HCT116 (cell line): ENCODE results near the gene GOLGA7B. TPM values are rescaled to one million over a fixed set of nuclear protein-coding genes. Genes with fewer than 3 reads are reported as not detected.

ENCODE experiments used
- ATAC-seq: fragments of 200-7000 bp; cut with Tn5 transposase; 2 replicates; pipeline ENCODE4 v1.9.1; 2020; ENCODE audit warnings: mild to moderate bottlenecking, moderate library complexity
- BruUV-seq: library from RNA; stranded (reverse); fragments of 400-500 nt; replicated peaks from 2 replicates; lab custom pipeline; 2021; lab: Mats Ljungman, UMichigan
- CTCF ChIA-PET: fragments of 300-600 bp; sonication (Branson Sonifier 250); formaldehyde crosslinking; loops from one replicate; lab custom pipeline; 2021; ENCODE audit warnings: antibody characterized with exemption; lab: Charles Lee
- POLR2A ChIA-PET: fragments of 300-600, 350-600 bp; sonication (Branson Sonifier 250); formaldehyde crosslinking; loops from one replicate; lab custom pipeline; 2021; ENCODE audit warnings: antibody characterized with exemption; lab: Charles Lee
- RAD21 ChIA-PET, 2 experiments: fragments of 300-600 bp; sonication (Branson Sonifier 250); formaldehyde crosslinking; loops; one replicate each; lab custom pipeline; 2023; ENCODE audit warnings: low total read pairs in 2 of 2; ENCODE audit not compliant: uncharacterized antibody in 2 of 2, unreplicated experiment in 2 of 2, low non-redundant PET in 1 of 2; lab: Charles Lee
- DNase-seq: peaks from one replicate; pipeline ENCODE4 v3.0.0-alpha.2; 2010; ENCODE audit warnings: low read depth, low spot score
- H2AFZ ChIP-seq: fragments of 200-600 bp; shearing (Covaris generic), sonication (generic); 2 replicates; pipeline ENCODE4 v1.6.1; 2017; ENCODE audit warnings: low read depth, mixed run types, mixed read lengths, antibody characterized with exemption, low read length; ENCODE audit not compliant: poor library complexity, severe bottlenecking
- H3K27ac ChIP-seq: 2 replicates; pipeline ENCODE4 v1.5.1; 2012; ENCODE audit warnings: low read depth, low read length
- H3K27me3 ChIP-seq: fragments of 200-600 bp; sonication (generic); 2 replicates; pipeline ENCODE4 v1.6.1; 2016; ENCODE audit warnings: mixed run types, low read length, mixed read lengths; ENCODE audit not compliant: insufficient read depth
- H3K36me3 ChIP-seq, 2 experiments: fragments of 200-500 bp in 1 of 2; fragments of 200-600 bp in 1 of 2; sonication (Bioruptor generic) in 1 of 2; sonication (generic) in 1 of 2; 2 replicates each; pipeline versions ENCODE4 v1.5.1 to v1.6.1; 2014 to 2016; ENCODE audit warnings: low read length in 2 of 2, inconsistent platforms in 1 of 2, mixed read lengths in 1 of 2, mixed run types in 1 of 2; ENCODE audit not compliant: insufficient read depth in 2 of 2, control insufficient read depth in 1 of 2
- H3K4me1 ChIP-seq, 2 experiments: fragments of 200-600 bp in 1 of 2; sonication (generic) in 1 of 2; 2 replicates each; pipeline versions ENCODE4 v1.5.1 to v1.6.1; 2012 to 2017; ENCODE audit warnings: low read length in 2 of 2, inconsistent platforms in 1 of 2, mild to moderate bottlenecking in 1 of 2, mixed read lengths in 1 of 2, mixed run types in 1 of 2, moderate library complexity in 1 of 2; ENCODE audit not compliant: insufficient read depth in 2 of 2, control insufficient read depth in 1 of 2
- H3K4me2 ChIP-seq: fragments of 200-600 bp; sonication (generic); 2 replicates; pipeline ENCODE4 v1.6.1; 2017; ENCODE audit warnings: mixed run types, low read length, mixed read lengths
- H3K4me3 ChIP-seq, 2 experiments: fragments of 200-600 bp in 1 of 2; sonication (generic) in 1 of 2; replicated peaks in 1 of 2; 2 replicates each; pipeline ENCODE4 v1.5.1; 2011 to 2016; ENCODE audit warnings: low read length in 2 of 2, control low read depth in 1 of 2, low read depth in 1 of 2, mild to moderate bottlenecking in 1 of 2, mixed read lengths in 1 of 2, mixed run types in 1 of 2
- H3K79me2 ChIP-seq: fragments of 200-600 bp; sonication (generic); 2 replicates; pipeline ENCODE4 v1.6.1; 2017; ENCODE audit warnings: mild to moderate bottlenecking, mixed run types, low read length, moderate library complexity, mixed read lengths; ENCODE audit not compliant: insufficient read depth
- H3K9ac ChIP-seq: fragments of 200-600 bp; sonication (generic); 2 replicates; pipeline ENCODE4 v1.6.1; 2016; ENCODE audit warnings: low read length, mixed read lengths
- H3K9me2 ChIP-seq: fragments of 200-600 bp; sonication (generic), shearing (Covaris generic); 2 replicates; pipeline ENCODE4 v1.6.1; 2017; ENCODE audit warnings: mixed run types, mild to moderate bottlenecking, moderate library complexity; ENCODE audit not compliant: insufficient read depth
- H3K9me3 ChIP-seq, 2 experiments: fragments of 200-500 bp in 1 of 2; fragments of 200-600 bp in 1 of 2; sonication (Bioruptor generic) in 1 of 2; sonication (generic) in 1 of 2; 2 replicates each; pipeline ENCODE4 v1.6.1; 2014 to 2017; ENCODE audit warnings: low read length in 2 of 2, mixed read lengths in 2 of 2, inconsistent platforms in 1 of 2, low read depth in 1 of 2, mild to moderate bottlenecking in 1 of 2, mixed run types in 1 of 2, moderate library complexity in 1 of 2; ENCODE audit not compliant: control insufficient read depth in 1 of 2, insufficient read depth in 1 of 2
- H4K20me1 ChIP-seq: fragments of 200-600 bp; sonication (generic), shearing (Covaris generic); 2 replicates; pipeline ENCODE4 v1.6.1; 2017; ENCODE audit warnings: mixed run types, mild to moderate bottlenecking, moderate library complexity; ENCODE audit not compliant: insufficient read depth
- ATF3 ChIP-seq: IDR thresholded peaks from 2 replicates; pipeline ENCODE4 v1.6.1; 2012
- CBX3 ChIP-seq: IDR thresholded peaks from 2 replicates; pipeline ENCODE4 v1.6.1; 2012; ENCODE audit warnings: low read depth
- CEBPB ChIP-seq: IDR thresholded peaks from 2 replicates; pipeline ENCODE4 v1.6.1; 2012; ENCODE audit warnings: low read depth
- CTCF ChIP-seq, 3 experiments: fragments of 200-600 bp in 1 of 3; sonication (generic) in 1 of 3; IDR thresholded peaks in 2 of 3; conservative IDR thresholded peaks in 1 of 3; 2 replicates each; pipeline ENCODE4 v1.5.1; 2012 to 2017; ENCODE audit warnings: low read depth in 2 of 3, low read length in 2 of 3, antibody characterized with exemption in 1 of 3, borderline replicate concordance in 1 of 3, control low read depth in 1 of 3, mild to moderate bottlenecking in 1 of 3, mixed read lengths in 1 of 3, mixed run types in 1 of 3, moderate library complexity in 1 of 3; ENCODE audit not compliant: insufficient read depth in 1 of 3
- FOSL1 ChIP-seq: IDR thresholded peaks from 2 replicates; pipeline ENCODE4 v1.6.1; 2012; ENCODE audit warnings: low read depth
- JUND ChIP-seq: IDR thresholded peaks from 2 replicates; pipeline ENCODE4 v1.6.1; 2012
- MAX ChIP-seq: IDR thresholded peaks from 2 replicates; pipeline ENCODE4 v1.6.1; 2012
- POLR2A ChIP-seq: IDR thresholded peaks from 2 replicates; pipeline ENCODE4 v1.7.0; 2011; ENCODE audit warnings: borderline replicate concordance; ENCODE audit not compliant: insufficient read depth, insufficient read length; ENCODE audit errors: extremely low read depth
- POLR2AphosphoS5 ChIP-seq: IDR thresholded peaks from 2 replicates; pipeline ENCODE4 v1.6.1; 2011; ENCODE audit warnings: mild to moderate bottlenecking, low read depth, low read length, moderate library complexity
- REST ChIP-seq: IDR thresholded peaks from 2 replicates; pipeline ENCODE4 v1.6.1; 2012; ENCODE audit warnings: low read depth
- SIN3A ChIP-seq: IDR thresholded peaks from 2 replicates; pipeline ENCODE4 v1.6.1; 2012; ENCODE audit warnings: low read depth
- SP1 ChIP-seq: IDR thresholded peaks from 2 replicates; pipeline ENCODE4 v1.6.1; 2012; ENCODE audit warnings: low read depth
- SRF ChIP-seq: IDR thresholded peaks from 2 replicates; pipeline ENCODE4 v1.6.1; 2012; ENCODE audit warnings: low read depth
- YY1 ChIP-seq: IDR thresholded peaks from 2 replicates; pipeline ENCODE4 v1.6.1; 2011; ENCODE audit warnings: low read length, low read depth, moderate library complexity, mild to moderate bottlenecking; ENCODE audit not compliant: insufficient replicate concordance; ENCODE audit errors: extremely low read depth
- ZBTB33 ChIP-seq: IDR thresholded peaks from 2 replicates; pipeline ENCODE4 v1.6.1; 2011; ENCODE audit warnings: mild to moderate bottlenecking, low read length, moderate library complexity; ENCODE audit not compliant: insufficient replicate concordance; ENCODE audit errors: extremely low read depth
- ZFX ChIP-seq: fragments of 450-650 bp; IDR thresholded peaks from 2 replicates; pipeline ENCODE4 v1.6.1; 2017
- ZNF274 ChIP-seq: fragments of 200-500 bp; sonication (Bioruptor generic); IDR thresholded peaks from 2 replicates; pipeline ENCODE4 v1.6.1; 2014; ENCODE audit warnings: mild to moderate bottlenecking, low read depth, low read length, inconsistent platforms
- intact Hi-C: fragments of 100-400 bp; cut with micrococcal nuclease; formaldehyde crosslinking; loops from 2 replicates; pipeline ENCODE4 v1.10.0; 2022
- total RNA-seq: library from RNA; stranded (reverse); gene quantifications from one replicate; pipeline ENCODE4 v1.2.1, GENCODE V29; 2021; ENCODE audit not compliant: unreplicated experiment

The GOLGA7B gene
- total RNA-seq, 1 experiment from 2014 or later, result 1.0 TPM

- Histone ChIP-seq H3K9me2 (no peaks in the 10 kb centered on the region), H2AFZ (peak overlapping the region; percentile 82), H3K36me3 (no peaks in the 10 kb centered on the region), H3K27ac (peak overlapping the region; percentile 34), H3K4me2 (peak overlapping the region; percentile 76), H3K9me3 (no peaks in the 10 kb centered on the region), H3K9ac (peak overlapping the region; percentile 42), H4K20me1 (no peaks in the 10 kb centered on the region), H3K79me2 (no peaks in the 10 kb centered on the region), H3K4me3 (peak overlapping the region in 1 of 2 experiments; percentile 31; a peak in 2 of 4 replicates), H3K4me1 (peaks cover 9 to 16% of the 10 kb centered on the region in 2 experiments; a peak in 3 of 4 replicates), H3K27me3 (no peaks in the 10 kb centered on the region; the same call in 1 of the 2 replicates)
- ChIA-PET RAD21 (interaction anchor here (0.6 to 1.6 kb wide), 5 partner anchors 48 to 172 kb away, joined by 3 to 5 read pairs (median 4); no protein-coding TSS in a partner anchor), POLR2A (interaction anchor here (0.8 to 1.8 kb wide), 4 partner anchors 19 to 132 kb away, joined by 3 to 6 read pairs (median 4); partner anchors contain the start of genes GOLGA7B and ZFYVE27), CTCF (interaction anchor here (0.6 to 4.4 kb wide), 12 partner anchors 8 to 401 kb away, joined by 3 to 51 read pairs (median 3); partner anchors contain the start of genes GOLGA7B and ZFYVE27)
- ATAC-seq, result peak; percentile 97
- peak; percentile 84 for DNase-seq
- intact Hi-C loops, result loop anchor here (1.0 kb wide), 2 partner anchors 77 to 110 kb away; no protein-coding TSS in a partner anchor
- no TSS peak for BruUV-seq
- TF ChIP-seq REST (no peak), CBX3 (peak; percentile 77), FOSL1 (no peak), ZFX (no peak; the same call in 1 of the 2 replicates), POLR2A (no peak), YY1 (peak; percentile 57), ATF3 (no peak), ZBTB33 (no peak), CTCF (IDR thresholded peaks at IDR 0.05 in 2 of 3, conservative IDR thresholded peaks at IDR 0.05 in 1 of 3; ENCODE audit: borderline replicate concordance in 1 of 3, insufficient read depth in 1 of 3, low read depth in 2 of 3, low read length in 2 of 3) (peak; percentile 83 to 97 (median 89)), SIN3A (no peak), CEBPB (no peak), MAX (peak; percentile 94), POLR2AphosphoS5 (peak; percentile 61), ZNF274 (no peak), JUND (no peak), SP1 (no peak), SRF (no peak)
These were observed 19.7 kb downstream of the GOLGA7B start for GRCh38 chr10:97869091-97870042.
